ENCODE measurements around the gene CD209.

DNA sequence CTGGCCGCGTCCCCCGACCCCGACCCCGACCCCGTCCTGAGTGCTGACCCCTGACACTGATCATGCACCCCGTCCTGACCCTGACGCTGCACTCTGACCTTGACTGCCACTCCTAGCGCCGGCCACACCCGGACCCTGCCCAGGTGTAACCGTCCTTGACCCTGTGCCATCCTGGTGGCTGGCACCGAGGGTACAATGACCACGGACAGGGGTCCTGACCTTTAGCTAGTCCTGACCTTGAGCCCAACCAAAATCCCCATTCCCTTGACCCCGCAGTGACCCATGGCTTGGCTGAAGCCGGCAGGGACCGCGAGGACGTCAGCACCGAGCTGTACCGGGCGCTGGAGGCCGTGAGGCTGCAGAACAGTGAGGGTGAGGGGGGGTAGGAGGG is 41.6 kb upstream of the CD209 start:
- TF ChIP-seq POLR2A (IDR thresholded peaks at IDR 0.05; ENCODE audit: low read length) = no peak
- TF ChIP-seq GATA1 (IDR thresholded peaks at IDR 0.05; ENCODE audit: low read depth, low read length) = no peak

All from erythroblast (primary cell).